ENCODE results near the gene D2HGDH. TPM values are rescaled to one million over a fixed set of nuclear protein-coding genes. Genes with fewer than 3 reads are reported as not detected.

Gene D2HGDH
- total RNA-seq, 1 donor from 2014 or later = 14.5 TPM

DNA sequence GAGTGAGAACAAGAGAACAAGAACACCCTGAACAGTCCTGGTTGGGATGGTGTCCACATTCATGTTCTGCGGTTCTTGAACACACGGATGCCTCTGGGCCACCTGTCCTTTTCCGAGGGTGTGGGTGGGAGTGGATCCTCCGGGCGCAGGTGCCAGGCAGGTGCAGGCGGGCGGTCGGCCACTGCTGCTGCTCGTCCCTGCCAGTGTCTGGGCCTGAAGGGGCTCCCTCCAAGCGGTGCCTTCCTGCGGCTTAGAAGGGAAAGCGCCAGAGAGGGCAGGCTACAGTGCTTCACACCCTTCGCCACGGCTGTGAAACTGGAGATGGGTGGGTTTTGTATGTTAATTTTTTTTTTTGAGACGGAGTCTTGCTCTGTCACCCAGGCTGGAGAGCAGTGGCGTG lies 8.0 kb upstream of the D2HGDH start:
- H3K27me3 Mint-ChIP-seq (ENCODE audit: low read depth) = no peaks in the 10 kb centered on the region
- no peak overlapping the region for H3K27ac Mint-ChIP-seq (ENCODE audit: unreplicated experiment)
- no peak for DNase-seq (ENCODE audit: low spot score)
- TF ChIP-seq, protein P1, sequence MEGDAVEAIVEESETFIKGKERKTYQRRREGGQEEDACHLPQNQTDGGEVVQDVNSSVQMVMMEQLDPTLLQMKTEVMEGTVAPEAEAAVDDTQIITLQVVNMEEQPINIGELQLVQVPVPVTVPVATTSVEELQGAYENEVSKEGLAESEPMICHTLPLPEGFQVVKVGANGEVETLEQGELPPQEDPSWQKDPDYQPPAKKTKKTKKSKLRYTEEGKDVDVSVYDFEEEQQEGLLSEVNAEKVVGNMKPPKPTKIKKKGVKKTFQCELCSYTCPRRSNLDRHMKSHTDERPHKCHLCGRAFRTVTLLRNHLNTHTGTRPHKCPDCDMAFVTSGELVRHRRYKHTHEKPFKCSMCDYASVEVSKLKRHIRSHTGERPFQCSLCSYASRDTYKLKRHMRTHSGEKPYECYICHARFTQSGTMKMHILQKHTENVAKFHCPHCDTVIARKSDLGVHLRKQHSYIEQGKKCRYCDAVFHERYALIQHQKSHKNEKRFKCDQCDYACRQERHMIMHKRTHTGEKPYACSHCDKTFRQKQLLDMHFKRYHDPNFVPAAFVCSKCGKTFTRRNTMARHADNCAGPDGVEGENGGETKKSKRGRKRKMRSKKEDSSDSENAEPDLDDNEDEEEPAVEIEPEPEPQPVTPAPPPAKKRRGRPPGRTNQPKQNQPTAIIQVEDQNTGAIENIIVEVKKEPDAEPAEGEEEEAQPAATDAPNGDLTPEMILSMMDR (IDR thresholded peaks at IDR 0.05) = no peak
- no peak overlapping the region for H3K4me3 Mint-ChIP-seq (ENCODE audit: unreplicated experiment)
- no peaks in the 10 kb centered on the region for H3K4me1 Mint-ChIP-seq (ENCODE audit: low read depth)
- H3K9me3 Mint-ChIP-seq (ENCODE audit: low read depth) = no peaks in the 10 kb centered on the region
- peaks cover 12% of the 10 kb centered on the region for H3K36me3 Mint-ChIP-seq (ENCODE audit: low read depth)

DNA sequence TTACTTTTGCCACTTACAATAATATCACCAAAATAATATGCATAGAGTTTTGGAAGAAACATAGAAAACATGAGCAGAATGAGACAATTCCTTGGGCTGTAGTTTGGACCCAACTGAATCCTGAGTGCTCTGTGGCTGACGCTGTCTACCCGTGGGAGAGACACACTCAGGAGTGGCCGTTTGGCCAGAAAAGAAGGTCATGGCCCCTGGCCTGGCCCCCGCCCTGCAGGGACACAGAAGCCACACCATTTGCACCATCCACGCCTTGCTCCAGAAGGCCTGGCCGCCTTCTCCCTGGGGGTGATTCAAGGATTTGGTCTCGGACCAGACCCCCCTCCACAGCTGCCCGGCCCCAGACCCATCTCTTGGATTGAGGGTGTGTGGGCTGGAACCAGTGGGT lies 6.4 kb upstream of the D2HGDH start:
- no peaks in the 10 kb centered on the region for H3K9me3 Mint-ChIP-seq (ENCODE audit: low read depth)
- H3K4me3 Mint-ChIP-seq (ENCODE audit: unreplicated experiment) = no peak overlapping the region
- TF ChIP-seq, protein P1 (IDR thresholded peaks at IDR 0.05) = no peak
- no peak overlapping the region for H3K27ac Mint-ChIP-seq (ENCODE audit: unreplicated experiment)
- no peak for DNase-seq (ENCODE audit: low spot score)
- no peaks in the 10 kb centered on the region for H3K4me1 Mint-ChIP-seq (ENCODE audit: low read depth)
- H3K27me3 Mint-ChIP-seq (ENCODE audit: low read depth) = no peaks in the 10 kb centered on the region
- H3K36me3 Mint-ChIP-seq (ENCODE audit: low read depth) = peaks cover 5% of the 10 kb centered on the region

DNA sequence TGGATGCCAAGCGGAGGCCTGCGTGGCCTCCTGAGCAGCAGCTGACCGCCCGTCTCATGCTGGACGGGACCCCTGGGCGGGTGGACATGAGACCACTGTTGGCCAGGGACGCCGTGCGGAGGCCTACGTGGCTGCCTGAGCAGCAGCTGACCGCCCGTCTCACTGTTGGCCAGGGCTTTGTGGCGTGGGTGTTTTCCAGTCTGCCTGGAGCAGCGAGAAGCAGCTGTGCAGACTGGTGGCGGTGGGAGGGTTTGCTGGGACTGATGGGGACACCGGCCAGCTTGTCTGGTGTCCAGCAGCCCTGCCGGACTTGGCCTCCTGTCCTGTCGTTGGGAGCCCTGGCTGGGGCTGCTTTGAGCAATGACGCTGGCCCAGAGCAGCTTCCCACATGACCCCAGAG lies 5.8 kb upstream of the D2HGDH start:
- Mint-ChIP-seq H3K27me3 (ENCODE audit: low read depth) (no peaks in the 10 kb centered on the region), H3K27ac (ENCODE audit: unreplicated experiment) (no peak overlapping the region), H3K36me3 (ENCODE audit: low read depth) (peaks cover 3% of the 10 kb centered on the region), H3K4me3 (ENCODE audit: unreplicated experiment) (no peak overlapping the region), H3K4me1 (ENCODE audit: low read depth) (no peaks in the 10 kb centered on the region), H3K9me3 (ENCODE audit: low read depth) (no peaks in the 10 kb centered on the region)
- TF ChIP-seq, protein P1 (IDR thresholded peaks at IDR 0.05) = no peak
- no peak for DNase-seq (ENCODE audit: low spot score)

DNA sequence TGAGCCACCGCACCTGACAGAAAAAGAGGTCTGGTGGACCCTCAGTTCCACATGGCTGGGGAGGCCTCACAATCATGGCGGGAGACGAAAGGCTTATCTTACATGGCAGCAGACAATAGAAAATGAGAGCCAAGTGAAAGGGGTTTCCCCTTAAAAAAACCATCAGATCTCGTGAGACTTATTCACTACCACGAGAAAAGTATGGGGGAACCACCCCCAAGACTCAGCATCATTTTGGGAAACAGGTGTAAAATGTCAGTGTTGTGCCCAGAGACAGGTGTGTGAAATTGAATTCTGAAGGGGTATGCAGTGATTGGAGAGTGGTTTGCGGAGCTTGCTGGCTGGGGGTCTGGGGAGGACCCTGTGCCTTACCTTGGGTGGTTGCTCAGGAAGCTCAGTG lies 4.6 kb upstream of the D2HGDH start:
- Mint-ChIP-seq H3K27me3 (ENCODE audit: low read depth) (no peaks in the 10 kb centered on the region), H3K9me3 (ENCODE audit: low read depth) (no peaks in the 10 kb centered on the region), H3K4me1 (ENCODE audit: low read depth) (no peaks in the 10 kb centered on the region), H3K27ac (ENCODE audit: unreplicated experiment) (no peak overlapping the region), H3K36me3 (ENCODE audit: low read depth) (peaks cover 3% of the 10 kb centered on the region), H3K4me3 (ENCODE audit: unreplicated experiment) (no peak overlapping the region)
- DNase-seq (ENCODE audit: low spot score) = no peak
- TF ChIP-seq, protein P1 (IDR thresholded peaks at IDR 0.05) = no peak

DNA sequence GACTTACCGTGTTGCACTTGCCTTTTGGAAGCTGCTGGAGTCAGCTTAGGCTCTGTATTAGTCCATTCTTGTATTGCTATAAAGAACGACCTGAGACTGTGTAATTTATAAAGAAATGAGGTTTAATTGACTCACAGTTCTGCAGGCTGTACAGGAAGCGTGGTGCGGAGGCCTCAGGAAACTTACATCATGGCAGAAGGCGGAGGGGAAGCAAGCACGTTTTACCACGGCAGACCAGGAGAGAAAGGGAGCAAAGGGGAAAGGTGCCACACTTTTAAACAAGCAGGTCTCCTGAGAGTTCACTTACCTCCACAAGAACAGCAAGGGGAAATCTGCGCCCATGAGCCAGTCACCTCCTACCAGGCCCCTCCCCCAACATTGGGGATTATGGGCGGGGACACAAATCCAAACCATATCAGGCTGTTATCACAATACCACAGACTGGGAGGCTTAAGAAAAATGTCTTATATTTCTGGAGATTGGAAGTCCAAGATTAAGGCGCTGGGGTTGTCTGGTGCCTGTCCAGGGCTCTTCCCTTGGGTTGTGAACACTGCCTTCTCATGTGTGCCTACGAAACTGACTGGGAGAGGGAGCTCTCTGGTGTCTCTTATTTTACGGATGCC lies 3.6 kb upstream of the D2HGDH start:
- DNase-seq (ENCODE audit: low spot score) = no peak
- Mint-ChIP-seq H3K36me3 (ENCODE audit: low read depth) (peaks cover under 1% of the 10 kb centered on the region), H3K4me3 (ENCODE audit: unreplicated experiment) (no peak overlapping the region), H3K27ac (ENCODE audit: unreplicated experiment) (no peak overlapping the region), H3K27me3 (ENCODE audit: low read depth) (no peaks in the 10 kb centered on the region), H3K9me3 (ENCODE audit: low read depth) (no peaks in the 10 kb centered on the region), H3K4me1 (ENCODE audit: low read depth) (peaks cover 4% of the 10 kb centered on the region)
- TF ChIP-seq, protein P1 (IDR thresholded peaks at IDR 0.05) = no peak
